Fibroblast of the conjunctiva (primary cell): ENCODE data around the gene CACNA1G.

Experiments
- DNase-seq: peaks from one replicate; pipeline ENCODE4 v3.0.0-alpha.2; 2010; ENCODE audit warnings: low read depth

The CACNA1G gene

GRCh38 chr17:50533720-50534148, 26.8 kb upstream of the CACNA1G start:
- DNase-seq: no peak

DNA sequence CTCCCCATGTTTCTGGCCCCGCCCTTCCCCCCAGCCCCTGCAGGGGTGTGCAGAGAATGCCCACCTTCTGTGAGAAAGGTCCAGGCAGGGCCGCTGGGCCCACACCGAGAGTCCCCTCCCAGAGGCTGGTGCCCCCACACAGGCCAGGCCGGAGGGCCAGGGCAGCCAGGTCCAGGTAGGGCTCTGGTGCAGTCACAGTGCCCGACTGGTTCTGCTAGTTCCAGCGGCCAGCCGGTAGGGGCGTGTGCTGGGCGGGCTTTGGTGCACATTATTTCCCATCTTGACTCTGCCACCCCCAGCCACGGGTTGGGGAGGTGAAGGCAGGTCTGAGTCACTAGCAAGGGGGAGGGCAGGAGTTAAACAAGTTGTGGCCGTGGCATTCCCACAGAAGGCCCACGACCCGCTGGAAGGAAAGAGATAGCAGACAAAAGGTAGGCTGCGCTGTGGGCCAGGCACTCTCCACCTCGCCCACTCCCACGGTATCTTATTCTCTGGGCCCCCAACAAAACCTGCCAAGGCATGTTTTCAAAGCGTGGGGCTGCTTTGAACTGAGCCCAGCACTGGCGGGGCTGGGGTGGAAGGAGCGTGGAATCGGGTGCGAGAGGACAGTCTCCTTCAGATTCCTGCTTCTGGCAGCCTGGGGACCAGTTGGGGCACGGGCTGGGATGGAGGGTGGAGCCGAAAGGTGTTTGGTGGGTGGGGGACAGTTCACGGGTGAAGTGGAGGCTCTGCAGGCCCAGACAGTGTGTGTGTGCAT, 26.1 kb upstream of the CACNA1G start:
- no peak for DNase-seq

DNA sequence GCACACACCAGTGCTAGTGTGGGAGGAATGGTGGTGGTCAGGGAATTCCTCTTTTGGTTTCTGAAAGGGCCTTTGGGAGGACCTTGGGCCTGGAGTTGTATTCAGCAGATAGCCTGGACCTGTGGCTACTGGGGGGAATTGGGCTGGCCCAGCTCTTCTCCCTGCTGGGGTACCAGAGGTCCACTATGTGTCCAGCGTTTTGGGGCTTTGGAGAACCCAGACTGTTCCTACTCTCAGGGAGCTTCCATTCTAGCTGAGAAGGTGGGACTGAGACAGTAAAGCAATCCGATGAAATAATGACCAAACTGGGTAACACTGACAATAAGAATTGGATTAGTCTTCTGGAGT, 25.6 kb upstream of the CACNA1G start:
- no peak for DNase-seq

DNA sequence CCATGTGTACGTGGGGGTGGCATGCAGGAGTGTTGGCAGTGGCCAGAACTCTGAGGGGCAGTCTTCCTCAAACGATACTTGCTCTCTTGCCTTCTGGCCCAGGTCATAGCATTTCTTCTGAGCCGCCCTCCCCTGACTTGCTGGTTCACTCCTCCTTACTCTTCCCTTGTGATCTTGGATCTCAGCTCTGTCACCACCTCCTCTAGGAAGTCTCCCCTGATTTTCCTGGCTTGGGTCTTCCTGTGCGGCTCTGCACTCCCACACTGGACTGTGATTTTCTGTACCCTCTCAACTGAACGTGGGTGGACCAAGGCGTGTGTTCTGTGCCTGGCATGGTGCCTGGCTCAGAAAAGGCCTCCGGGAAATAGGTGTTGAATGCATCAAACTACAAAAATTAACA, 25.1 kb upstream of the CACNA1G start:
- no peak for DNase-seq

- DNase-seq: no peak
Observed at GRCh38 chr17:50536683-50537646, 23.6 kb upstream of the CACNA1G start.

DNA sequence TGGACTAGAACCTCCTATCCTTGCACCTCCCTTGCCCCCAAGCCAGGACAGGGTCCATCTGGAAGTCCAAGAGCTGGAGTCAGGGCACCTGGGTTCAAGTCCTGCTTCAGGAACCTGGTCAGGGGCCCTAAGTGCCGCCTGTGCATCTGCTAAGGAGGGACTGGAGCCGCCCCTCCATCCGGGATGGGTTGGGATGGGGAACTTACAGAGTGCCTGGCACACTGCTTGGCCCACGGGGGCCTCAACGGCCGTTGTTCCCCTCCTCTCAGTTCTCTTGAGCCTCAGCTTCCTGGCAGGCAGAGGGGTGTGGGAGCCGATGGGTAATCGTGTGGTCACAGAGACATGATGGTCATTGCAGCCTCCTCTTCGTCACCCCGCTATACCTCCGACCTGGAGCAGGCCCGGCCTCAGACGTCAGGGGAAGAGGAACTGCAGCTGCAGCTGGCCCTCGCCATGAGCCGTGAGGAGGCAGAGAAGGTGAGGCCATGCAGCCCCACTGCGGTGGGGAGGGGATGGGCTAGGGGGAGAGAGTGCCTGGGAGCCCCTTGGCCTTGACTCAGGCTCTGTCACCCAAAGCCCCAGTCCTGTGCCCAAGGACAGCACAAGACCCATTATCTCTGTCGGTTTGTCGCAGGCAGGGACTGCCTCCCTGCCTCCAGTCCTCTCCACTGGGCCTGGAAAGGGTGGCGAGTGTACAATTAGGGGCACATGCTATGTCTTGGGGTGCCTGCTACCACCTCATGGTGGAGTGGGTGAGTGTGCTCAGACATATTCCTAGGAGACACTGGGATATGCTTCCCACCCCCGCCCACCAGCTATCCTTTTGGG, 22.6 kb upstream of the CACNA1G start:
- DNase-seq: no peak

GRCh38 chr17:50538549-50539410, 21.7 kb upstream of the CACNA1G start:
- no peak for DNase-seq

DNA sequence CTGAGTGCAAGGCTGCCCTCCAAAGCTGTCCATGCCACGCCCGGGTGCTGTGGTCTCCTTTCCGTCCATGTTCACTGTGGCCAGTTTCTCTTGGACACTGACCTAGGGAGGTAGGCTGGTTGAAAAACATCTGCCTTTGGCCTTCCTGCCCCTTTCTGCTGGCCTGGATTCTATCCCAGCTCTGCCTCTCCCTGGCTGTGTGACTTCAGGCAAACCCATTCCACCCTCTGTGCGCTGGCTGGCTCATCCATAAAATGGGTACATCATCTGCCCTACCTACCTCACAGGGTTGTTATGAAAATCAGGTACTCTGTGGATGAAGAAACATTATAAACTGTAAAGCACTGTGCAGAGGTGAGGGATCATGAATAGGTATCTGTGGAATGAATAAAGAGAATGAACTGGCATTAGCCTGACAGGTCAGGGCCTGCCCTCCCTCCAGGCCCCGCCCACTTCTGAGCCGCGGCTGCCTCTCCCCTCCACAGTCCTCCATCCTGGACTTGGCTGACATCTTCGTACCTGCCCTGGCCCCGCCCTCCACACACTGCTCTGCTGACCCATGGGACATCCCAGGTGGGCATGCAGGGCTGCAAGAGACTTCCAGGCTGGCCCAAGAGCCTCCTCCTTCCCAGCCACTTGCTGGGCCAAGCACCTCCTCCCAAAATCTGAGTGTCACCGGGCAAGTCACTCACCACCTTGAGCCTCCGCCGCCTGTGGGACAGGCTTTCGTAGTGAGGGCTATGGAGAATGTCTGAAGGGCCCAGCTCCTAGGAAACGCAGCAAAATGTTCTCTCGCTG, 20.6 kb upstream of the CACNA1G start:
- DNase-seq: no peak

GRCh38 chr17:50540560-50541401, 19.7 kb upstream of the CACNA1G start:
- no peak for DNase-seq

GRCh38 chr17:50541402-50541715, 19.2 kb upstream of the CACNA1G start:
- no peak for DNase-seq

- peak; percentile 43 for DNase-seq
Observed at GRCh38 chr17:50541716-50542688, 18.5 kb upstream of the CACNA1G start.

DNA sequence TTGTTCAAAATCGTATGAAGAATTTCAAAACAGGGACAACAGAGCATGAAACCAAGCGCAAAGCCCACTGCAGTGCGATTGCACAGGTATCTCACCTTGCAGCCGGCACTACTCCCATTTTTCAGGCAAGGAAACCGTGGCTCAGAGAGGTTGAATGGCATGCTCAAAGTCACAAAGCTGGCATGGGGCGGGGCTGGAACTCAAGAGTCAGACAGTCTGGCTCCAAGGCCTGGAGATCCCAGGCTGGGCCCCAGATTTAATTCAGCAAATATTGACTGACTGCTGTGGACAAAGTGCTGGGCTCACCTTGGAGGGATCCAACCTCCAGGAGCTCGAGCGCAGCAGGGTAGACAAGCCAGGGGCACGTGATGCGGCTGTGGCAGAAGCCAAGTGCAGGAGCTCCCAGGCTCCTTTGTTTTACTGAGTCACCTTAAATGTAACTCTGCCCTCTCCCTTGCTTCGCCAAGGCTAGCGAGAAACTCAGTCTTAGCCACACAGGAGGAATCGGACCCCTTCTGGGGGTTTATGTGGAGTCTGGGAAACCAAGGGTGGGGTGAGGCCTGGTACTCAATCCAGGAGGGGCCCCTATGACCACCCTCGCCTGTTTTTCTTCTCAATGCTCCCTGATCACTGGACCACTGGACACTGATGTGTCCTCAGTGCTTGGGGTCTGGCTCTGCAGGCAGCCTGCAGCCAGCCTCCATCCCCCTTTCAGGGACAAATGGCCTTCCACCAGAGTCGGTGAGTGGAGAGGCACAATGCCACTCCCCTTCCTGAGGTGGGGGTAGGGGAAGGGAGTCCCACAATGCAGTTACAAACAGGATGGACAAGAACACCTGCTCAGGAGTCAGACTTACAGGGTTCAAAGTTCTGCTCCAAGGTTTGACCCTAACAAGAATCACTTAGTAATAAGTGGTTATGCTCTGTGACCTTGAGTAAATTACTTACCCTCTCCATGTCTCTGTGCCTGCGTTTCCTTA, 17.4 kb upstream of the CACNA1G start:
- no peak for DNase-seq

DNA sequence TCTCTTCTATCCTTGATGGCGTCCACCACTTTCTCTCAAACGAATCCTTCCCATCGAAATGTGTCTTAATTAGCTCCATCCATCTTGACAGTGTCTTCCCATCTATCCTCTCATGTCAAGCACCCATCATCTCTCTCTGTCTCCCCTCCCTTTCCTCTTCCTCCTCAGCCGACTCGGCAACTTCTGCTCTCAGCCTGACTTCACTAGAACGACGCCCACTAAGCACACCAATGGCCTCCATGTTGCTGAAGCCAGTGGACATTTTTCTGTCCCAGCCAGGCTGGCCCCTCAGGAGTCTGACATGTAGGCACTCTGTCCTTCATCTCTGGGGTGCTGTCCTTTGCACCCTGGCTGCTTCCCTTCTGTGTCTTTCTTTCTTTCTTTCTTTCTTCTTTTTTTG, 16.0 kb upstream of the CACNA1G start:
- no peak for DNase-seq

DNA sequence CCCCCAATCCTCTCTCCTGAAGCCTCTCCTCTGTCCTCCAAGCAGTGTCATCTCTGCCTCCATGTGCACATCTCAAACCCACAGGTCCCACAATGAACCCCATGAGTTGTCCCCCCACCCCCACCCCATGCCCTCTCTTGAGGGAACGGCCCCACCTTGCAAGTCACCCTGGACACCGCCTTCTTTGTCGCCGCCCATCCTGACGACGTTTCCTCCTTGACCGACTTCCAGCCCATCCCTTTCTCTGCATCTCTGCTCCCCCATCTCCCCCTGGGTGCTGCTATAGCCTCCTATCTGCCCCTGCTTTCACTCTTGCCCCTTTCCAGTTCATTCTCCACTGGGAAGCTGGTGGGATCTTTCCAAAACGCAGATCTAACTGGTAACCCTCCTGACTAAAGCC, 15.2 kb upstream of the CACNA1G start:
- DNase-seq: no peak

GRCh38 chr17:50546701-50547034, 13.8 kb upstream of the CACNA1G start:
- DNase-seq: no peak

GRCh38 chr17:50547035-50547735, 13.3 kb upstream of the CACNA1G start, which contains the start of gene SPATA20:
SPATA20 (plus strand) TSS chr17:50547174; CDS start chr17:50547209, 35 bp downstream.
- peak; percentile 85 for DNase-seq

- DNase-seq: no peak
Observed at GRCh38 chr17:50547736-50548083, 12.8 kb upstream of the CACNA1G start.
